Forelimb muscle (tissue), 1 donor: ENCODE measurements around the gene COL9A3. TPM values are rescaled to one million over a fixed set of nuclear protein-coding genes. Genes with fewer than 3 reads are reported as not detected.

Experiments
- DNase-seq: peaks from one replicate; pipeline ENCODE4 v3.0.0-alpha.2; 2013; ENCODE audit warnings: low read depth
- polyA plus RNA-seq: library from polyadenylated mRNA; unstranded; fragments of 120-200 nt; gene quantifications from one replicate; pipeline ENCODE4 v1.2.1, GENCODE V29; 2013; ENCODE audit not compliant: insufficient read length

Gene COL9A3
- polyA plus RNA-seq, 1 donor, result 6.1 TPM

GRCh38 chr20:62796699-62797491 is 20.0 kb upstream of the COL9A3 start:
- no peak for DNase-seq

DNA sequence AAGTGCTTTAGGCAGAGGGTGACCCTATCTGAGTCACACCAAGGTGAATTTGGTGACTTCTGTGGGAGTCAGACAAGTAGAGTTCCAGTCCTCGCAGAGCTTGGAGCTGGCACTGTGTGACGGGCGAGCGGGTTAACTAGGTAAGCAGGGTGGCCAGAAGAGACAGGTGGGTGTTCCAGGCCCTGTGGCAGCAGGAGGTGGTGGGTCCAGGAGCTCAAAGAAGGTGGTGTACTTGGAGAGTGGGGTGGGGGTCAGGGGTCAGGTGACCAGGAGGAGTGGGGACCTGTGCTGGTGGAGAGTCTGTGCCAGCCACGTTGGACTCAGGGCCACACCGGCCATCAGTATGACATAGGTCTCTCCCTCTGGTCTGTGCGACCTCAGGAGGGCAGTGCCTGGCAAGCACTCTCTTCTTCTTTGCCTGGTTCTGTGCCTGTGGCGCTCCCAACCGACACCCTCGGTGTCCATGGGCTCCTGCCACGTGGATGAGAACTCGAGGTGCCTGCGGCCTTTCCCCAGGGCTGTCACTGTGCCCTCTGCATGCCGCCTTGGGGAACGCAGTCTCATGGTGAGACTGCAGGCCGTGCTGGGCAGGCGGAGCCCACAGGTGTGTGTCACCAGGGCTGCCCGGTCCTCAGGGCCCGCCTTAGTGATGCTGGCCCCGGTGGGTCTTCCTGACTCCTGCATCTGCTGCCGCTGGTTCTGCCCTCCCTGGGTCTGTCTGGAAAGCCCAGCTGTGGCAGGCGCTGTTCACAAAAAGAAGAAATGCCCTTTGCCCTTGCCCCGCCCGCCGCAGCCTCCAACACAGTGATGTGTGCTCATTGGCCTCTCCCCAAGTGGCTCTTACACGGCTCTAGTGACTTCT is 18.9 kb upstream of the COL9A3 start:
- no peak for DNase-seq

DNA sequence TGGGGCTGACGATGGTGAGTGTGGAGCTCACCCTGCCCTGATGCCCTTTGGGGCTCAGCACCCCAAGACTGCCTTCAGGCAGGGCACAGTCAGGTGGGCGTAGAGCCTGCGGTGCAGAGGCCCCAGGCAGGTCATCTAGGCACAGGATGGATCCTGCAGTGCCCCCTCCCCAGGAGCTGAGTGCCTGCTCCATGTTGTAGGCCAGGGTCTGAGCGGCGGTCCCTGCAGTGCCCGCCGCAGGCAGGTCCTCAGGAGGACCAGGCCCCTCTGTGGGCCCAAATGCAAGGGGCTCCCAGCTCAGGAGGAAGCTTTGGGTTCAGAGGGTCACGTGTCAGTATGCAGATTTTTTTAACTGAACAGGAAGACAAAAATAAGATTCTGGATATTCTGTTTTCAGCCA is 17.8 kb upstream of the COL9A3 start:
- no peak for DNase-seq

- DNase-seq, result no peak
These were observed 17.4 kb upstream of the COL9A3 start for GRCh38 chr20:62799459-62799858.

- no peak for DNase-seq
These were observed 17.0 kb upstream of the COL9A3 start for GRCh38 chr20:62799873-62800272.

DNA sequence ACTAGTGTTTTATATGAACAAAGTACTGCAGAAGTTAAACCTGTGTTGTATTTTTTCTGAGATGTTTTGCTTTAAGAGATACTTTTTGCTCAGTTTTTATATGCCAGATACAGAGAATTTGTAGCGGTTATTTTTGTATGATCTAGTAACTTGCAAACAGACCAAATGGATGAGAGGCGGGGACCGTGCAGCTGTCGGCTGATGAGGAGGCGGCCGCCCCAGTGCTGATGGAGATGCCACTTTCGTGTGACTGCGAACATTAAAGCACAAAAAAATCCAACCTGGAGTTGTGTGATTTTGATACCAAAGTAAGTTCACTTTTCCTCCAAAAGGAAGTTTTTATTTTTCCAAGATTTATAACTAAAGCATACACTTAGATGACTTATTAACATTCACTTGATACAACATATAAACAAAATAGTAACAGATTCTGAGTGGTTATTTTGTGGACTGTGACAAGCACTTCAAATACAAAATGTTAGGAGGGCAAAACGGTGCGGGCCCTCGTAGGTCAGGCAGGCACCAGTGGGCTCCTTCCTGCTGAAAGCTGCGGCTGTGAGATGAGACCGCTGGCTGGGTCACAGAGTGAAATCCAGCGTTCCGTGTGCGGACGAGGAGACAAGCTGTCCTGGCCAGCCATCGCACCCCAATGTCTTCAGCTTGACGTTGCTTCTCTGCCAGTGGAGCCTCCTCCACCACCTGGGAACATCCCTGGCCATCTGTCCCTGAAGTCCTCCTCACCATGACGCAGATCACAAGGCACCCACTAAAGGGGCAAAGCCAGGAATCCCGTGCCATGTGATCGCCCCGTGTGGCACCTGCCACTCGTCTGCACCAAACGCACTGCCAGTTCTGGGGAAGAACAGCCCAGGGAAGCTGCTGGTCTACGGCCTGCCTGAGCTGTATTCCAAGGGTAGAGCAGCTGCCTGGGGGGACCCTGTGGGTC is 16.3 kb upstream of the COL9A3 start:
- no peak for DNase-seq

DNA sequence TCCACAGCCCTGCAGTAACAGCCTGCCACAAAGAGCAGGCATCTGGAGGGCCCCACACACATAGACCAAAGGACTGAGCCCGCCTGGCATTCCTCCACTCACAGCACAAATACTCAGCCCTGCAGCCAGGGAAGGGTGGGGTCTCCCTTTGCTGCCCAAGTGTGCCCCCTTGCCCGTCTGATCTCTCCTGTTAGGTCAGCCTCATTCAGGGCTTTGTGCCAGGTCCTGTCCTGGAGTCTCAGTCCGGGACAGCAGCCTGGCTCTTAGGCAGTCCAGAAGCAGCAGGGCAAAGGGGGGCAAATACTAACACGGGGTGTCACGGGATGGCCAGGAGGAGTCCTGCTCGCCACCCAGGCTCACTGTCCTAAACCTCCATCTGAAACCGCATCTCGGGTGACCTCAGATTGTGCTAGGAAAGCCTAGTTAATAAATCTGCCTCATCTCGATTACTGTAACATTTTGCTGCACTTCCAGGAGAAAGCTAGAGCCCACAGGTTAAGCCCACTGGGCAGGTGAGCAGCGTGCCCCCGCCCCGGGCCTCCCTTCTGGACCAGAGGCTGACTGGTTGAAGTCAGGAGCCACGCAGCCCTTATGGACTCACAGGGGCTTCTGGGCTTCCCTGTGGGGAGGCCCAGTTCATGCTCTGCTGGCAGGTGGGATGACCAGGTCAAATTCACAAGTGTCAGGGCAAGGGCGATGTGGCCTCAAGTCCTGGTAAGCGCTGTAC is 15.4 kb upstream of the COL9A3 start:
- no peak for DNase-seq

DNA sequence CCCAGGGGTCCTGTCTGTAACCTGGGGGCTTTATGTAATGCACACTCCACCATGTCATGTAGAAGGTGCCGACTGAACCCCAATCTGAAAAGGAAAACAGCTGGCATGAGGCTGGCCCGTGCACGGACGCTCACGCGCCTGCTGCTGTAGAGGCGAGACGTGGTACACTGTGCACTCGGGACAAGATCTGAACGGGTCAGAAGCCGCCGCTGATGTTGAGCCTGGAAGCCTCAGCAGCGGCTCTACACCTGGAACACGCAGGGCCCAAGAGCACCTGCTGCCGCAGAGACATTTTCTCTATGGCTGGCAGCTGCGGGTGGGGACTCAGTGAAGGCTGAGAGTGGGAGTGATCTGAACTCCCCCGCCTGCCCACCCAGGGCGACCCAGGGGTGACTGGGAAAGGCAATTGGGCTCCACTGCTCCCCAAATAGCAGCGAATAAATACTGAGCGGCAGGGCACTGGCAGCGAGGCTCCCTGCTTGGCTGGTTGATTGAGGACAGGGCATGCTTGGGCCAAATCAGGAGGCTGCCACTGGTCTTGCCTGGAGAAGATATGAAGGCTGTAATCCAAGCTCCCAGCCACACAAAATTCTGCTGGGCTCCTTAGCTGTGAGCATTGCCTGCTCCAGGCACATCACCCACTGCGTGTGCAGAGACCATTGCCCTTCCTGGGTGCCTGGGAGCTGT is 14.7 kb upstream of the COL9A3 start:
- DNase-seq, result no peak

DNA sequence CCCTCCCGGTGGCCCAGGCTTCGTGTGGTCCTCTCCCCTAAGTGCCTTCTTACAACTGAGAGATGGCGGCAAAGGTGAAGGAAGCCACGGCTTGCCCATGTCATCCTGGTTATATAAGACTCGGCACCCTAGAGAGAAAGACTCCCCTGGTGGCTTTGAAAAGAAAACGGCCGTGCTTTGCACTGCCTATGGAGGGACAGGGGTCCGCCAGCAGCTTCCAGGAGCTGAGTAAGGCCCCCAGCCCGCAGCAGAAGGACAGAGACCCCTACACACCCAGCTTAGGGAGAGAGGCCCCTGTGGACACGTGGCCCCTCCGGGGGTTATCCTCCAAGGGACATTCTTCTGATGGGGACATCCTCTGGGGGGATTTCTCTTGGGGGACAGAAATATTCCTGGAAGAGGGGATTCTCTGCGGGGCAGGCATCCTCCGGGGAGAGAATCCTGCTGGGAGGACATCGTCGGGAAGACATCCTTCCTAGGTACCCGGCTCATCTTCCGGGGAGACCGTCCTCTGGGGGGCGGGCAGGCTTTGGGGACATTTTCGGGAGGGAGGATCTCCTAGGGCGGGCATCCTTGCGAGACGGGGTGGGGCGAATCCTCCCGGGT is 12.7 kb upstream of the COL9A3 start:
- no peak for DNase-seq

GRCh38 chr20:62804627-62805154 is 12.2 kb upstream of the COL9A3 start, which contains the start of gene OGFR:
OGFR (plus strand) TSS chr20:62804835; CDS start chr20:62804860, 25 bp downstream.
- DNase-seq, result no peak

DNA sequence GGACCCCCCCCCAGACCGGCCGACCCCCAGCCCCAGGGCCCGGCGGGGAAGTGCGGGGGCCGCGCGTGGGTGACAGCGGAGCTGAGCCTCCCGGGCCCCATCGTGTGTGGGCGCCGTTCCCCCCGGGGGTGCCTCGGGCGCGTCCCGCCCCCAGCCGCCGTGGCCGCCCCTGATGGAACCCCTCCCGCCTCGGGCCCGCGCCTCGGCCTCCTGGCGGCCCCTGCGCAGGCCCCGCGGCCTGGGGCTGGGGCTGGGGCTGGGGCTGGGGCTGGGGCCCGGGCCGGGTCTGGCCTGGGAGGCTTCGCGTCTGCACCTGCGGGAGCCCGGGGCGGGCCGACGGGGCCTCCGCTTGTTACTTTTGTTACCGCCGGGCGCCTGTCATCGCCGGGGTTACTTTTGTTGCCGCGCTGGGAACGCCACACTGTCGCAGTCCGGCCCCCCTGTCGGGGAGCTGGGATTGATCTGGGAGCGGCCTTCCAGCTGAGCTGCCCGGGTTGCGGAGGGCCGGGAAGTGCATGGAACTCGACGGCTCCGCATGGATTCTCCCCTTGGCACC is 11.6 kb upstream of the COL9A3 start:
- DNase-seq, result no peak

- DNase-seq, result no peak
These were observed 11.0 kb upstream of the COL9A3 start for GRCh38 chr20:62805711-62806382.

GRCh38 chr20:62806383-62807050 is 10.3 kb upstream of the COL9A3 start:
- no peak for DNase-seq

- no peak for DNase-seq
These were observed 9.2 kb upstream of the COL9A3 start for GRCh38 chr20:62807444-62808210.

GRCh38 chr20:62808211-62808865 is 8.5 kb upstream of the COL9A3 start:
- no peak for DNase-seq

DNA sequence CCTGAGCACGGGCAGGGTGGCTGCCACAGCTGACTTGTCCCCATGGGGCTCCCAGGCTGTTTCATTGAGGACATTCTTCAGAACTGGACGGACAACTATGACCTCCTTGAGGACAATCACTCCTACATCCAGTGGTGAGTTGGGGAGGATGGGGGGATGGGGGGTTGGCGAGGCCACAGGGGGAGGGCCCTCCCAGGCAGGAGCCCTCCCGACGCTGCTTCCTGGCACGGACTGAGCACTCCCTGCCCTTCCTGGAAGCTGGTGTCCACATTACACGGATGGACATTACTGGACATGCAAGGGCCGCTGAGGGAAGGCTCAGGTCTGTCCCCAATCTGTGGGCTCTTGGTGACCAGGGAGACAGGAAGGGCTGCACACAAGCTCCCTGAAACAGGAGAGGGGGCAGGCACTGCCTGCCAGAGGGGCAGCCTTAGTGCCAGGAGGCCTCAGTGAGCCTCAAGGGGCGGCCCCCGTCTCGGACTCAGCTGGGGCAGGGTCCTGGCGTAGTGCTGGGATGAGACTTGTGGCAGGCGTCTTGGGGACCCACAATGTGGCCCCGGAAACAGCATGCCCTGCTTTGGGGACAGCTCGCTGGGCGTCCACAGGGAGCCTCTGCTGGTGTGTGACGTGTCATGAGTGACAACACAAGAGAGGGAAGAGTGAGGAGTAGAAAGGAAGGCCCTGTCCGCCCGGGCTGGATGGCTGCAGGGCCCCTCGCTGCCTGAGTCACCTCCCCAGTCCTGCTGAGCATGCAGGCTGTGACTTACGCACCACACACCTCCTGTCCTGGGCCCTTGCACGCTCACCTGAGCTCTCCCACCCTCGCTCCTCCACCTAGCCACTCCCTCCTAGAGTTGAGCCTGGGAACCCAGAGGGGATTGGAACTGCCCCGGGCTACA is 7.1 kb upstream of the COL9A3 start:
- DNase-seq, result no peak
